Renal cortex interstitium (tissue), 11 donors: Measurements from ENCODE around the gene MROH9. TPM values are rescaled to one million over a fixed set of nuclear protein-coding genes. Genes with fewer than 3 reads are reported as not detected.

Experiments
- DNase-seq, 11 donors: peaks; one replicate each; pipeline ENCODE4 v3.0.0-alpha.2; 2013; ENCODE audit warnings: low read depth in 9 of 11, low spot score in 4 of 11; ENCODE audit errors: extremely low read depth in 1 of 11
- polyA plus RNA-seq, 3 donors: library from polyadenylated mRNA; unstranded; fragments of 120-200 nt; gene quantifications; one replicate each; pipeline ENCODE4 v1.2.1, GENCODE V29; 2013; ENCODE audit not compliant: insufficient read length in 3 of 3

The MROH9 gene
- polyA plus RNA-seq, 3 donors, result not detected

DNA sequence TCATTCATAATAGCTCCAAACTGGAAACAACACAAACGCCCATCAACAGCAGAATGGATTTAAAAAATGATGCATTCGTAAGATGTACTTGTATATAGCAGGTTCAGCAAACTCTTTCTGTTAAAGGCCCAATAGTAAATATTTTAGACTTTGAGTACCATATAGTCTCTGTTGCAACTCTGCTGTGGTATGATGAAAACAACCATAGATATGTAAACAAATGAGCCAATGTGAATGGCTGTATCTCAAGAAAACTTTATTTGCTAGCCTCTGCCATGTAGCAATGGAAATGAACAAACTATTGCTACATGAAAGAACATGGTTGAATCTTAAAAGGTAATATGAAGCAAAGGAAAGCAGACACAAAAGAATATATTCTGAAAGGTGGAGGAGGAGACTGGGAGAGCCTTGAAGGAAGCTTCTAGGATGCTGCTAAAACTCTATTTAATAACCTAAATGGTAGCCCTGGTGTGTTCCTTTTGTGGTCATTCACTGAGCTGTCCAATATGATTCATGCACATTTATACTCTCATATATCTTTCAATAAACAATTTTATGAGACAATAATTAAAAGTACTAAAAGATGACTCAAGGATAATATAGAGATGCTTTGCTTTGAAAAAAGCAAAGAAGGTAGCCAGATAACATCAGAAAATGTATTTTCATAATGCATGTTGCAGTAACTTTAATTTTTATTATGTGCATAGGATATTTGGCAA is 126.2 kb downstream of the MROH9 start:
- no peak for DNase-seq

DNA sequence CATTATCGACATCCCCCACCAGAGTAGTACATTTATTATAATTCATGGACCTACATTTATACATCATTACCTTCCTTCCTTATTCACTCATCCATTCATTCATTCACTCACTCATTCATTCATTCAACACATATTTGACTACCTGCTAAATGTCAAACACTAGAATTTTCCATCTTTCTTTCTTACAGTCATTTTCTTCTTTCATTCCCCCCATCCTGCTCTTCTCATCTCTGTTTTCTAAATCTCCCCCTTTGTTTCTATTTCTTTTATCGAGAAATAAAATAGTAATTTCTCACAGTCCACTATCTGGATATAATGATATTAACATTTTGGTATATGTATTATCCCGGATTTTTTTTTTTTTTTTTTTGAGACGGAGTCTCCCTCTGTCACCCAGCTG is 127.6 kb downstream of the MROH9 start:
- no peak for DNase-seq

DNA sequence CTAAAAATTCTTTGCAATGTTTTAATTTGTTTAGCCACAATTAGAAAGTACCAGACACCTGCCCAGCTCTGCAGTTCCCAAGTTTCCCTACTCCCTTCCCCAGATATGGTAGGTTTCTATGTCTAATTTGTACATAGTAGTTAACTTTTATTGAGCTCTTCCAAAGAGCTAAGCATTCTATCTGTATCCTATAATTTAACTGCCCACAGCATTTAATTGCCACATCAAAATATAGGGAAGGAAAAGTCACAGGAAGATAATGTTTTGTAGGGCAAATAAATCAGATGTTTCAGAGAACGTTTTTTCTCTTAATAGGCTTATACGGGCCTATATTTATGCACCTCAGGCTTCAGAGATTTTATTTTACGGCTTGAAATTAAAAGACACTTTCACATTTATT is 139.7 kb downstream of the MROH9 start:
- no peak for DNase-seq

DNA sequence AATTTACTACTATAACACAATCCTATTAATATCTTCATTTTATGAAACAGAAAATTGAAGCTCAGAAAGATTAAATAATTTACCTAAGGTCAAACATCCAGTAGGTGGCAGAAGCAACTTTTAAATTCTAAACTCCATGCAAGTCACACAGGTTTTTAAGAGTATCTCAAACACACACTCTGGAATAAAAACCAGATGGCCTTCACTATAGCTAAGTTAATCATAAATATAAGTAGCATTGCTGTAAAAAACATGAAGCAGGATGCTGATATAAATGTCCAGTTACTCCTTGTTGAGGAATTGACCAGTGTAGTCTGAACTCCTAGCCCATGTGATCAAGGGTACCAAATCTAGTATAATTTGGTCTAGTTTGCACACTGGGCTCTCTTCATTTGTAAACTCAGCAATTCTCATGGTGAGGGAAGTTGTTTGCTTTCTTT is 146.0 kb downstream of the MROH9 start:
- peak in 7 of 11 donors; percentile 2 to 26 (median 17) for DNase-seq

DNA sequence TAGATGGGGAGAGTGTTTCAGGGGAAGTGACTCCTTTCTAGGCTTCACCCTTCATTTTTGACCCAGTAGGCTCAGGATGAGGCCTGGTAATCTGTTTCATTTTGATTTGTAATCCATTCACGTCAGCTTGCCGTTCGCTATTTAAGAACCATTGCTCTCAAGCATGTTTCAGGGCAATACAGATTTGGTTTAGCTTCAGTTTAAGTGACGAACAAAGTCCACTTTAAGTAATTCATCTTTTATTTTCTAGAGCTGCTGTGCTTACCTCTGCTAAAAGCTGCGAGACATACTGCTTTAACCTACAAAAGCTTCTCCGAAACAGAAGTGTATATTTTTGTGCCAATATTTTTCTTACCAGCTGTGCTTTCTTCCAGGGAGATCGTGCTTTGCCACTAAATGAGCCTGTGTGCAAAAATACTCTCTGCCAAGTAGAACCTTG is 146.4 kb downstream of the MROH9 start:
- DNase-seq, result no peak

DNA sequence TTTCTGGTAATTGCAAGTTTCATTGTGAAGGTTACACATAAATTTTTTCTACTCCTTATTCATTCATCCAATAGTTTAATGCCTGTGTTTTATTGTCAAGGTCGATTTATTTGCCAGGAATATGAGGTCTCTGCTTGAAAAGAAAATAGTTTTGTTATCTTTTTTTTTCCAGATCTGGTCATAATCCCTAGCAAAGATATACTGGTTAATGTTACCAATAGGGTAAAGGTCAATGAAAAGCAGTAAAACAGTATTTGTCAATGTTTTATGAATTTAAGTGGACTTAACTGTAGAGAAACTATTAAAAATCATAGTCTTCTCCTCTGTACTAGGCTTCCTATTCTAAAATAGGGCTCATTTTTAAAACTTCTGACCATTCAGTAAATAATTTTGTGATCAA is 147.3 kb downstream of the MROH9 start:
- no peak for DNase-seq

DNA sequence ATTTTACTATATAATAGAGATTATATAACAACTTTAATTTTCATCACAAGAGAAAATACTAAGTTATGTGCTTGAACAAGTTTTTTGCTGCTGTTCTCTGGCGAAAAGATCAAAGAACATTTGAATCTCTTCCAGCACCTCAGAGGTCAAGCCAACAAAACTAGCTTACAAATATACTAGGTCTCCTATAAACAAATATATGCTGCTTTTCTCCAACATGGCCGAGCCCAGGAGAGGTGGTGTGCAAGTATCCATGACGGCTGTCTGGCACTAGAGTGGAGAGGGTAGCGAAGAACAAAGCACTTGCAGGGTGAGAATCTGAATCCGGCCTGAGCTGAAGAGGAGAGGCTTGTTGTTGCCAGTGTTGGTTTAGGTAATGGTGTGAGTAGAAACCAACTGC is 147.9 kb downstream of the MROH9 start:
- DNase-seq, result no peak

DNA sequence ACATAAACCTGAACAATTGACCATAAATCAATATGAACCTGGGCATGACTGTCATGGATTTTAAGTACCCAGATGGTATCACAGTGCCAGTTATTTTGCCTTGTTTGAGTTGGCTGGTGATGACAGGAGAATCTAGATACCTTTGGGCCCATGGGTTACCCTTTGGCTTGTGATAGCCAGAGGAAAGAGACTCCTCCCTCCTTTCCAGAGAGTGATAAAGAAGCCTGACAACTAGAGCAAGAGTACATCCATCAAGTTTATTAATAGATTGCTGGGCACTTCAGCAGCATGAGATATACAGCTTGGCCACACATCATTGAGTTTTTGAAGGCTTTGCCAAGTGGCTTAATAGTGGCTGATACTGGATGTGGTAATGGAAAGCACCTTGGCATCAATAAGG is 148.8 kb downstream of the MROH9 start:
- no peak for DNase-seq

DNA sequence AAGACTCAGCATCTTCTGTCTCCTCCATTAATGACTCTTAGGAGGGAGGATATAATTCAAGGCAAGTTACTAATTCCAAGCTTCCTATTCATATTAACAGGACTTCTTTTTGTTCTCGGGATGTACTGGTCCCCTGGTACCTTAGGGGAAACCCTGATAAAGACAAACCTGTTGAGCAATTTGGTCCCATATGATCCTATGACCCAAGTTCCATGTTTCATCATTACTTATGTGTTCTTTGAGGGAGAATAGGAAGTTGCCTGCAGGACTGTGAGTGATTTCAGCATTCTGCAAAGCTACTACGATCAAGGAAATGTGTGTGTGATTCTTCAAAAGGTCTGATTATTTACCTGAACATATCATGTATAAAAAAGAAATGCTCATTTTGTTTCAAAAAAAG is 149.5 kb downstream of the MROH9 start:
- DNase-seq, result no peak

DNA sequence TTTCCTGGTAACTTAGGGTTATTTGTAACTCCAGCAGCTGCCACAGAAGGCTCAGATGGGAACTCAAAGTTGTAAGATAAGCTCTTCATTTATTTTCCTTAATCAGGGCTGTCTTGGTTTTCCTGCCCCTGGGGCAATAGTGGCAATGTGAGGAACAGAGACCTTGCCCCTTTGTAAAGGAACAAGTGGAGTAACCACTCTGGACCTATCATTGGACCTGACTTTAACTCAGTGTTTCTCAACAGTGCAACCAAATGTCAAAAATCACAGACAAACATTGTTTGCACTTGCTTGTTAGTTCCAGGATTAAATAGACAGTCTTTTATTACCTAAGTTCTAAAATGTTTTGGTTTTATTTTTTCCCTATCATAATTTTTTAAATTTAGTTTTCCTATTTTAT is 152.6 kb downstream of the MROH9 start:
- DNase-seq, result no peak

DNA sequence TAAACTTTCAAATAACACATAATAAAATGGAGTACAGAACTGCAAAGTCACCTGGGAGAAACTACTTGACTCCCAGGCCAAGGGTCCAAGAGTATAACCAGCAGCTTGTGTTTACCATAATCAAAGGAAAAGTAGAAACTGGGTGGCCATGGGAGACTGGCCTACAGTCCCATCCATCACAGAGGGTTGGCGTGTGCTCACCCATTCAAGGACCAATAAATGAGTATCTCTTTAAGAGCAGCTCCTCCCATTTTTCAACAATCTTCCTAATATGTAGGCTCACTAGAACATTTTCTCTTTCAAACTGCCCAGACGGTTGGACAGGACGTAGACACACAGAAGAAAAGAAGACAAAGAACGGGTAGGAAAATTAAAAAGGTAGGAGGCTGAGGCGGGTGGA is 155.3 kb downstream of the MROH9 start, which contains the start of gene FMO3:
FMO3 (plus strand) TSS at position 302 of the 400 bp plus-strand sequence. CDS start 1,754 bp downstream, outside the sequence.
- no peak for DNase-seq

DNA sequence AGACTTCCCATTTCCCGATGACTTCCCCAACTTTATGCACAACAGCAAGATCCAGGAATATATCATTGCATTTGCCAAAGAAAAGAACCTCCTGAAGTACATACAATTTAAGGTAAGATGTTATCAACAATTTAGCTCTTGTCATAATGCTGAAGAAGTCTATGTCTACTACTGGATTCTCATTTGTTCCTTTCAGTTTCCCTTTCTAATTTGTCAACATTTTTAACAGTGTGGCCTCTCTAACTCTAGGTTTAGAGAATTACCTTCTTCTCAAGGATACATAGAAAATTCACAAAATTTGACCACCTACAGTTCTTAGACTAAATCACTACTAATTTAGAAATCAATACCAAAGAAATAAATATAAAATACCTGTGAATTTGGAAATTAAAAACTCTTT is 168.5 kb downstream of the MROH9 start:
- DNase-seq, result no peak

DNA sequence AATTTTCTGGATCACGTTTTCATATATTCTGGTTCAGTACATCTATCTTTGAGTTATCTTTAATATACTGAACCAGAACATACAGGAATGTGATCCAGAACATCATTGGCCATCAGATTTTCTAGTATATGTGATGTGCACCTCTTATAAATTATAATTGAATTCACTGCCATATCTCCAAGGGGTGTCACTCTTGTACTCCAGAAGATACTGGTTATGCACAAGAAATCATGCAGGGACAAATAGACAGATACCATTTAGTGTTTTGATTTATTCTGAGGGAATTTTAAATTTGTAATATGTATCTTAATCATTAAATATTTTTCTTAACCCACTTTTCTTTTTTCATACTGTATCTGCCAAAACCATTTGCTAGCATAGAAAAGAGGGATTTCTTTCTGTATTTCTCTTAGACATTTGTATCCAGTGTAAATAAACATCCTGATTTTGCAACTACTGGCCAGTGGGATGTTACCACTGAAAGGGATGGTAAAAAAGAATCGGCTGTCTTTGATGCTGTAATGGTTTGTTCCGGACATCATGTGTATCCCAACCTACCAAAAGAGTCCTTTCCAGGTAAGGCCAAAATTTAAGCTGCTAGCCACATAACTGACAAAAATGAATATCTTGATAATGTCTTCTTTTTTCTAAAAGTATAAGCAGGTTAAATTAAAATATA is 172.1 kb downstream of the MROH9 start:
- no peak for DNase-seq

DNA sequence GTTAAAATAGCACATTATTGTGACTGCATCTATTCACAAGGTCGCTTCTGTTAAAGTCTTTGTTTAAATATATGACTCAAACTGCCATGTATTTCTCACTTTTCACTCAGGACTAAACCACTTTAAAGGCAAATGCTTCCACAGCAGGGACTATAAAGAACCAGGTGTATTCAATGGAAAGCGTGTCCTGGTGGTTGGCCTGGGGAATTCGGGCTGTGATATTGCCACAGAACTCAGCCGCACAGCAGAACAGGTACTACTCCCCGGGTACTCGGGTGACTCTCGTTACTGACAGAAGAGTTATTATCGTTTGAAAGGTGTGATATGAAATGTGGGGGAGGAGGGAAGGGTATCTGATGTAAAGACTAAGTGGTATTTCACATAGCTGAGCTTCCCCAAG is 172.6 kb downstream of the MROH9 start:
- DNase-seq, result no peak

DNA sequence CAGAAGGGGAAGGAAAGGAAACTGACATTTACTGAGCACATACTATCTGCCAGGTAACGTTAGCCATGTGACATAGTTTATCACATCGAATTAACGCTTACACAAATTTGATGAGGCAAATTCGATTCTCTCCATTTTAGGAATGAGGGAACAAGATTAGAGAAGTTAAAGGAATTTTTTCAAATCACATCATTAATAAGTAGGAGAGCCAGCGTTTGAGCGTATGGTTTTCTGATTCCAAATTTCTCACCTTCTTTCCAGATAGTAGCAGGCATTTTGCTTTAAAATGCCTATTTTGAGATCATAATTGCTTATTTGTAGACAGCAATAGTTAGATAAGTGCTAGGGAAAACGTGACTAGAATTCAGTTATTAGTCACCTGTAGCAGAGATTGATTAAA is 174.6 kb downstream of the MROH9 start:
- no peak for DNase-seq

DNA sequence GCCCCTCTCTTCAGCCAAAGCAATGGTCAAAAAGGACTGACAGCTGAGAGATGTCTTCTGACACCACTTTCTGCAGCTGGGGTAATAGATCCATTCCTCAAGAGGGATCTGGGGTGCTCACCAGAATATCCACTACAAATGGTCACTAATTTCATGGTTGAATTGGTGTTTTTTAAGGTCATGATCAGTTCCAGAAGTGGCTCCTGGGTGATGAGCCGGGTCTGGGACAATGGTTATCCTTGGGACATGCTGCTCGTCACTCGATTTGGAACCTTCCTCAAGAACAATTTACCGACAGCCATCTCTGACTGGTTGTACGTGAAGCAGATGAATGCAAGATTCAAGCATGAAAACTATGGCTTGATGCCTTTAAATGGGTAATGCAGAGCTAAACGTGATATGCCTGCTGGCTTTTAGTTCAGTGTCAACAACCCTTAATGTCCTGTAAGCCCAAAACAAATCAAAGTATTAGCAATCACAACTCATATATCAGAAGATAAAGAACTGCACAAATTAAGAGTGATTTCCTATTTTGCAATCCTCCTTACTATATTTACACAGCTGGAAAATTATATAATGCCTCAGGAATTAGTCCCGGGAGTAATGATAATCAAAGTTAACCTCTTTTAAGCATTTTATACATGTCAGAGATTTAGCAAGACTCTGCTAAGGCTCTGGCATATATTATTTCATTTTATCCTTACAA is 175.4 kb downstream of the MROH9 start:
- DNase-seq, result no peak

DNA sequence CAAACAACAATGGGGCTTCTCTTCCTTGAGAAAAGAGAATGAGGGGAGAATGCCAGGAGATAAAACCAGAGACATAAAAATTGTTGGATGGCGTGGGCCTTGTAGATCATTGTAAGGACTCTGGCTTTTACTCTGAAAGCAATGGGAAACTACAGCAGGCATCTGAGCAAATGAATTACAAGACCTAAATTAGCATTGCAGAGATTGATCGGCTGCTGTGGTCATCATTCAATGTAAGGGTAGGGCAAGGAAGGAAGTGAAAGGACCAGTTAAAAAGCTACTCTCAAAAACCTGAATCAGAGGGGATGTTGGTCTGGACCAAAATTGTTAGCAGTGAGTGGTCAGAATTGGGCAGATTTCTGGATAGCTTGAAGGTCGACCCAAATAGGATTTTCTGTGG is 176.8 kb downstream of the MROH9 start:
- no peak for DNase-seq

DNA sequence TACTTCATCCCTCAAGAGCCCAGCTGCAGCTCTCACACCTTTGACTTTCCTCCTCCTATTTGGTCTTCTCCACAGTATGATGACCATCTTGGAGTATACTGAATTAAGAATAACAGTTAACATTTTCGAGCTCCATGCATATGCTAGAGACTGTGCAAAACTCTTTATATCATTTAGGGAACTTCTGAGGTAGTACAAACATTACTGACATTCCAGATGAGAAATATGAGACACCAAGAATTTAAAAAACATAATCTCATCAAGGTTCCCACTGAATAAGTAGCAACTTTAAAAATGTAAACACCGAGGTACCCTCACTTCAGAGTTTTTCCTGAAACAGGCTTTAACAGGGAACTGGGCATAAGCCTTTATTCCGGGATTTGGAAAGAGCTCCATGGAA is 178.0 kb downstream of the MROH9 start:
- no peak for DNase-seq
